Neutrophil (primary cell): ENCODE measurements around the gene CEACAM21.
A peak's percentile ranks its signal among the peaks of the same experiment; 100 is the strongest.

Source experiments
- H3K27ac ChIP-seq: fragments of 200-600 bp; sonication (generic); 2 replicates; pipeline ENCODE4 v1.5.1; 2016; ENCODE audit warnings: mild to moderate bottlenecking, moderate library complexity
- H3K27me3 ChIP-seq: fragments of 200-600 bp; sonication (generic); 2 replicates; pipeline ENCODE4 v1.6.0; 2016; ENCODE audit warnings: mild to moderate bottlenecking
- H3K36me3 ChIP-seq: fragments of 200-600 bp; sonication (generic); 2 replicates; pipeline ENCODE4 v1.5.1; 2017
- H3K4me1 ChIP-seq, 2 experiments: fragments of 200-600 bp in 1 of 2; sonication (generic) in 1 of 2; 1 replicate in 1 of 2; 2 replicates in 1 of 2; pipeline versions ENCODE4 v1.5.1 to v1.6.1; 2013 to 2016; ENCODE audit warnings: low read depth in 1 of 2, low read length in 1 of 2, mild to moderate bottlenecking in 1 of 2, moderate library complexity in 1 of 2; ENCODE audit not compliant: control insufficient read depth in 1 of 2, insufficient read depth in 1 of 2
- H3K4me3 ChIP-seq, 2 experiments: fragments of 200-600 bp in 1 of 2; sonication (generic) in 1 of 2; 1 replicate in 1 of 2; 2 replicates in 1 of 2; pipeline ENCODE4 v1.5.1; 2013 to 2016; ENCODE audit warnings: low read depth in 1 of 2, low read length in 1 of 2, mild to moderate bottlenecking in 1 of 2, moderate library complexity in 1 of 2
- H3K9me3 ChIP-seq: fragments of 200-600 bp; sonication (generic); 2 replicates; pipeline ENCODE4 v1.5.1; 2016
- CTCF ChIP-seq: fragments of 200-600 bp; sonication (generic); IDR thresholded peaks from 2 replicates; pipeline ENCODE4 v1.5.1; 2016; ENCODE audit warnings: antibody characterized with exemption

Gene CEACAM21

DNA sequence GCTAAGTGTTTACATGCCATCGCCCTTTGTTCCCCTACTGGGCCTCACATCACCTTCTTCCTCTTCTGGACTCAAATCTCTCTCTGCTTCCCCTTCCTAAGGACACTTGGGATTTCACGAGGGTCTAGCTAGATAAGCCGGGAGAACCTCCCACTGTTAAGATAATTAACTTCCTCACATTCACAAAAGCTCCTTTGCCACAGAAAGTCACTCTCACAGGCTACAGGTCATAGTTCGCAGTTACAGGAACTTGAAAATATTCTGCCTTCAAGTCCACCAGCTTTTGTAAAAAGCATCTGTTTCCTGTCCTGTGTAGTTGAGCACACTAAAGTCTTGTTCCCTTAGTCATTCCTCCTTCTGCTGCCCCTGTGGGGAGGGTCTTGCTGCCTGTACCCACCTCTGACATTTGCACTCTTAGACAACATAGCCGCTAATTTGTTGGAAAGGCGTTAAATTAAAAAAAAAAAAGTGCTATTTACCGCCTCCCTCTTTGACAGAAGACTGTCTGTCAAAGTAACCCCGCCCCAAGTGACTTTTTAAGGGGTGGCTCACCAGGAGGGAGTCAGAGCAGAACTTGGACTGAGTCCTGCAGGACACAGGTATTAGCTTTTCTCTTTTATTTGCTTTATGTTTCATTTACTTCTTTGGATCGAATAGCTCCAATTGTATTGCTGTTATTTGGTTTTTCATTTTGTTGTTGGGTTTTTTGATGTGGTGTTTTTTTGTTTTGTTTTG is 26.8 kb upstream of the CEACAM21 start:
- H3K4me3 ChIP-seq = no peak overlapping the region
- no peaks in the 10 kb centered on the region for H3K9me3 ChIP-seq
- H3K4me1 ChIP-seq = peaks cover 28 to 30% of the 10 kb centered on the region in 2 experiments
- H3K36me3 ChIP-seq = no peaks in the 10 kb centered on the region
- peak overlapping the region; percentile 66 for H3K27ac ChIP-seq
- H3K27me3 ChIP-seq = no peaks in the 10 kb centered on the region
- TF ChIP-seq CTCF = no peak

GRCh38 chr19:41549884-41550283 is 26.1 kb upstream of the CEACAM21 start:
- H3K27ac ChIP-seq = no peak overlapping the region

DNA sequence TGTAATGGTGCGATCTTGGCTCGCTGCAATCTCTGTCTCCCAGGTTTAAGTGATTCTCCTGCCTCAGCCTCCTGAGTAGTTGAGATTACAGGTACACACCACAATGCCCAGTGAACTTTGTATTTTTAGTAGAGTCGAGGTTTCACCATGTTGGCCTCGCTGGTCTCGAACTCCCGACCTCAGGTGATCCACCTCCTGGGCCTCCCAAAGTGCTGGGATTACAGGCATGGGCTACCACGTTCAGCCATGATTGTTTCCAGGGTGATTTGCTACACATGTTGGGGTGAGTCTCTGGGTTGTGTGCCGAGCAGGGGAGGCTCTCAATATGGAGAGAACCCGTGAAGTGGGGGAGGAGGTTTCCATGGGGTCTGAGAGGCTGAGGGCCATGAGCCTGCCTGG is 24.8 kb upstream of the CEACAM21 start:
- peaks cover 16 to 17% of the 10 kb centered on the region in 2 experiments for H3K4me1 ChIP-seq
- H3K27ac ChIP-seq = no peak overlapping the region
- H3K36me3 ChIP-seq = no peaks in the 10 kb centered on the region
- no peak overlapping the region for H3K4me3 ChIP-seq
- H3K9me3 ChIP-seq = no peaks in the 10 kb centered on the region
- TF ChIP-seq CTCF = no peak
- no peaks in the 10 kb centered on the region for H3K27me3 ChIP-seq

More at GRCh38 chr19:41549884-41550283, 26.1 kb upstream of the CEACAM21 start:
- Histone ChIP-seq H3K9me3 (no peaks in the 10 kb centered on the region), H3K4me1 (peaks cover 28 to 30% of the 10 kb centered on the region in 2 experiments), H3K27me3 (no peaks in the 10 kb centered on the region), H3K4me3 (no peak overlapping the region), H3K36me3 (no peaks in the 10 kb centered on the region)
- TF ChIP-seq CTCF = no peak

- Histone ChIP-seq H3K36me3 (no peaks in the 10 kb centered on the region), H3K9me3 (no peaks in the 10 kb centered on the region), H3K27ac (no peak overlapping the region), H3K27me3 (no peaks in the 10 kb centered on the region), H3K4me3 (no peak overlapping the region), H3K4me1 (peaks cover 11 to 12% of the 10 kb centered on the region in 2 experiments)
- no peak for TF ChIP-seq CTCF
Measured at GRCh38 chr19:41551711-41552110, 24.3 kb upstream of the CEACAM21 start.

DNA sequence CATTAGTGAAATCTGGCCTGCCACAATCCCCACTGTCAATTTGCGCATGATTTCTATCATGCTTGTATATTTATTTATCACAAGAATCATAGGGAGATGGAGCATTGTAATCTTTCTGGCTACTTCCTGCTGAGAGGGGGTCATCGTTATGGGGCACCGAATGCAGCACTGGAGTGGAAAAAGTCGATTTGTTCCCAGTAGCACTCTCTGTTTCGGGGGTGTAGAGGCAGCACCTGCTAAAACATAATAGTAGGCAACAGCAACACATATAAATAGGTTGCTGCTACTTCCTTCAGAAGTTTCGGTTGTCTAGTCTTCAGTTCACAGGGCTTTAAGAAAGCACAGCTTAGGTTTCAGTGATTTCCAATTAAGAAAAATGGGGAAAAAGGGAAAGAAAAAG is 23.4 kb upstream of the CEACAM21 start:
- H3K36me3 ChIP-seq = no peaks in the 10 kb centered on the region
- H3K27ac ChIP-seq = no peak overlapping the region
- H3K4me1 ChIP-seq = peaks cover 11% of the 10 kb centered on the region in 2 experiments
- H3K27me3 ChIP-seq = no peaks in the 10 kb centered on the region
- H3K4me3 ChIP-seq = no peak overlapping the region
- no peaks in the 10 kb centered on the region for H3K9me3 ChIP-seq
- TF ChIP-seq CTCF = no peak
